Measurements from ENCODE around the gene MGRN1.
A peak's percentile ranks its signal among the peaks of the same experiment; 100 is the strongest.

MGRN1 gene

DNA sequence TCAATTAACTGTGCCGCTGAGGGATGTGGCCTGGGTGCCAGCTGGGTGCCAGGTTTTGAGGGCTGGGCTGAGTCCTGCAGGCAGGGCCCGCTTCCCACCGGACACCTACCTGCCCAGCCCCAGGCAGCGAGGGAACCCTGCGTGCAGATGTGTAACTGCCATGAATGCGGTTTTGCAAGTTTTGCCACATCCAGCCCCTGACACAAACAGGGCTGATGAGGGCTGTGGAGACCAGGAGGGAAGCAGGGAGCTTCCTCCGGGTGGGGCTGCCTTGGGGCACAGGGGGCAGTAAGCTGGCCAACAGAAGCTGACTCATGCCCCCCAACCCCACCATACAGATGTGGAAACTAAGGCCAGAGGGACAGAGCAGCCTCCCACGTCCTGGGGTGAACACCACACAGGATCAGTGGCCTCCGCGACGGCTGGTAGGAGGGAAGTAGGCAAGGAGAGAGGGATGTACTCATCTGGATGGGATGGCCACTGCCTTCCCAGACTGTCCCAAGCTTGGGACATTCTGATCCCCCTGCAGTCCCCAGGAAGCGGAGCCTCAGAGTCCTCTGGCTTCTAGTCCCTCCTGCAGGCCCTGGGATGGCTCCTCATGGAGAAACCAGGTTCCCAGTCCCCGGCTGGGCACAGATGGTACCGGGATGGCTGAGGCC is 11.5 kb upstream of the MGRN1 start:
- no peaks in the 10 kb centered on the region for H4K20me1 ChIP-seq (ENCODE audit: insufficient read depth, low read length)
- H3K9me2 ChIP-seq (replicated peaks; ENCODE audit: insufficient read depth, low read length): no peaks in the 10 kb centered on the region
- no peaks in the 10 kb centered on the region for H3K36me3 ChIP-seq (replicated peaks; ENCODE audit: insufficient read depth, low read length)
- TF ChIP-seq EZH2phosphoT487 (IDR thresholded peaks at IDR 0.05; ENCODE audit: low read length) (no peak), EZH2 (optimal IDR thresholded peaks at IDR 0.05; ENCODE audit: low read depth, low read length) (no peak)
- TF ChIP-seq, protein P1, sequence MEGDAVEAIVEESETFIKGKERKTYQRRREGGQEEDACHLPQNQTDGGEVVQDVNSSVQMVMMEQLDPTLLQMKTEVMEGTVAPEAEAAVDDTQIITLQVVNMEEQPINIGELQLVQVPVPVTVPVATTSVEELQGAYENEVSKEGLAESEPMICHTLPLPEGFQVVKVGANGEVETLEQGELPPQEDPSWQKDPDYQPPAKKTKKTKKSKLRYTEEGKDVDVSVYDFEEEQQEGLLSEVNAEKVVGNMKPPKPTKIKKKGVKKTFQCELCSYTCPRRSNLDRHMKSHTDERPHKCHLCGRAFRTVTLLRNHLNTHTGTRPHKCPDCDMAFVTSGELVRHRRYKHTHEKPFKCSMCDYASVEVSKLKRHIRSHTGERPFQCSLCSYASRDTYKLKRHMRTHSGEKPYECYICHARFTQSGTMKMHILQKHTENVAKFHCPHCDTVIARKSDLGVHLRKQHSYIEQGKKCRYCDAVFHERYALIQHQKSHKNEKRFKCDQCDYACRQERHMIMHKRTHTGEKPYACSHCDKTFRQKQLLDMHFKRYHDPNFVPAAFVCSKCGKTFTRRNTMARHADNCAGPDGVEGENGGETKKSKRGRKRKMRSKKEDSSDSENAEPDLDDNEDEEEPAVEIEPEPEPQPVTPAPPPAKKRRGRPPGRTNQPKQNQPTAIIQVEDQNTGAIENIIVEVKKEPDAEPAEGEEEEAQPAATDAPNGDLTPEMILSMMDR (IDR thresholded peaks at IDR 0.05; ENCODE audit: low read length): no peak
- no peaks in the 10 kb centered on the region for H3K27me3 ChIP-seq (replicated peaks; ENCODE audit: insufficient read depth, low read length)
- H3K4me1 ChIP-seq (ENCODE audit: low read length): peaks cover 18% of the 10 kb centered on the region
- peaks cover 27% of the 10 kb centered on the region for H3K79me2 ChIP-seq (ENCODE audit: low read length)
- H3K27ac ChIP-seq (ENCODE audit: low read length): no peak overlapping the region
- H3F3A ChIP-seq (ENCODE audit: insufficient read depth, low read length): peaks cover 17% of the 10 kb centered on the region; the same call in 1 of the 2 replicates
- H2AFZ ChIP-seq (ENCODE audit: low read length): no peak overlapping the region
- H3K9me3 ChIP-seq (replicated peaks; ENCODE audit: insufficient read depth, low read length): no peaks in the 10 kb centered on the region
- peak overlapping the region; percentile 96 for H3K4me2 ChIP-seq (ENCODE audit: low read depth, low read length)
- DNase-seq: no peak
- H3K4me3 ChIP-seq (ENCODE audit: low read length): peak overlapping the region; percentile 85
- peak overlapping the region; percentile 62; the same call in 1 of the 2 replicates for H3K9ac ChIP-seq (ENCODE audit: low read length)

DNA sequence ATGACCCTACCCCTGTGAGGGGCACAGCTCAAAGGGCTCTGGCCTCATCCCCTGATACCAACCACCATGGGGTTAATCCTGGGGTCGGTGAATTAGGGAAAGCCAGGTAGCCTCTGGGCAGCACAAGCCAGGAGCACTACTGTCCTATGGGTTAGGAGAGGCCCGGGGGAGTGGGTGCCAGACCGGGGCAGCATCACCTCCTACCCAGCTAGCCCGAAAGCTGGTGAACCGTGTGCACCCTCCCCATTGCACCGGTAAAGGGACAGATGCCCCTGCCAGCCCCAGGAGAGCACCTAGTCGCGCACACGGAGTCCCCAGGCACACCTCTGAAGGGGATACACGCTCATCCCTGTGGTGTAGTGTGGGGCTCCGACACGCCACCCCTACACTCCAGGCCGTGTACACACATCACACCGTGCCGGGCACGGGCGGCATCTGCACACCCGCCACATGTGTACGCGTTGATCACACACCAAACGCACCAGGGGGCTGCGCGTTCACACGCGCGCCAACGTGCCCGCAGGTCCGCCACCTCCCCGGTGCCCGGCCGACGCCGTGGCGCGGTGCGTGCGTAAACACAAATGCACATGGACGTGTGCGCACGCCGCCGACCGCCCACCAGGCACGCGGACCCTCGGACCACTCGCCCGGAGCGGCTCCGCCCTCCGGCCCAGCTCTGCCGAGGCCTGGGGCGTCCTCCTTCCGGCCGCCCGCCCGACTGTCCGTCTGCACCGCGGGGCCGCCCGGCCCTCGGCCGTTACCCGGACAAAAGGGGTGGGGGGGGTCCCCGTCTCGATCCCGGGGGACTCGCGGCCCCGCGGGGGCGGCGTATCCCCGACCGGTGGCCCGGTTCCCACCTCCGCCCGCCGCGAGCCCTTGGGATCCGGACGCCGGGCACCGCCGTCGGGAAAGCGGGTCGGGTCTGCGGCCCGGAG is 10.7 kb upstream of the MGRN1 start:
- peak overlapping the region; percentile 26; the same call in 1 of the 2 replicates for H2AFZ ChIP-seq (ENCODE audit: low read length)
- no peak for DNase-seq
- TF ChIP-seq, protein P1 (IDR thresholded peaks at IDR 0.05; ENCODE audit: low read length): no peak
- no peak for TF ChIP-seq EZH2phosphoT487 (IDR thresholded peaks at IDR 0.05; ENCODE audit: low read length)
- peaks cover 18% of the 10 kb centered on the region for H3K4me1 ChIP-seq (ENCODE audit: low read length)
- peaks cover 17% of the 10 kb centered on the region; the same call in 1 of the 2 replicates for H3F3A ChIP-seq (ENCODE audit: insufficient read depth, low read length)
- H3K4me2 ChIP-seq (ENCODE audit: low read depth, low read length): peak overlapping the region; percentile 96
- H3K79me2 ChIP-seq (ENCODE audit: low read length): peaks cover 27% of the 10 kb centered on the region
- H3K27ac ChIP-seq (ENCODE audit: low read length): no peak overlapping the region
- H3K4me3 ChIP-seq (ENCODE audit: low read length): peak overlapping the region; percentile 85
- H3K27me3 ChIP-seq (replicated peaks; ENCODE audit: insufficient read depth, low read length): no peaks in the 10 kb centered on the region
- H3K9me3 ChIP-seq (replicated peaks; ENCODE audit: insufficient read depth, low read length): no peaks in the 10 kb centered on the region
- peak overlapping the region; percentile 62 for H3K9ac ChIP-seq (ENCODE audit: low read length)
- no peaks in the 10 kb centered on the region for H4K20me1 ChIP-seq (ENCODE audit: insufficient read depth, low read length)
- H3K9me2 ChIP-seq (replicated peaks; ENCODE audit: insufficient read depth, low read length): no peaks in the 10 kb centered on the region
- no peaks in the 10 kb centered on the region for H3K36me3 ChIP-seq (replicated peaks; ENCODE audit: insufficient read depth, low read length)

DNA sequence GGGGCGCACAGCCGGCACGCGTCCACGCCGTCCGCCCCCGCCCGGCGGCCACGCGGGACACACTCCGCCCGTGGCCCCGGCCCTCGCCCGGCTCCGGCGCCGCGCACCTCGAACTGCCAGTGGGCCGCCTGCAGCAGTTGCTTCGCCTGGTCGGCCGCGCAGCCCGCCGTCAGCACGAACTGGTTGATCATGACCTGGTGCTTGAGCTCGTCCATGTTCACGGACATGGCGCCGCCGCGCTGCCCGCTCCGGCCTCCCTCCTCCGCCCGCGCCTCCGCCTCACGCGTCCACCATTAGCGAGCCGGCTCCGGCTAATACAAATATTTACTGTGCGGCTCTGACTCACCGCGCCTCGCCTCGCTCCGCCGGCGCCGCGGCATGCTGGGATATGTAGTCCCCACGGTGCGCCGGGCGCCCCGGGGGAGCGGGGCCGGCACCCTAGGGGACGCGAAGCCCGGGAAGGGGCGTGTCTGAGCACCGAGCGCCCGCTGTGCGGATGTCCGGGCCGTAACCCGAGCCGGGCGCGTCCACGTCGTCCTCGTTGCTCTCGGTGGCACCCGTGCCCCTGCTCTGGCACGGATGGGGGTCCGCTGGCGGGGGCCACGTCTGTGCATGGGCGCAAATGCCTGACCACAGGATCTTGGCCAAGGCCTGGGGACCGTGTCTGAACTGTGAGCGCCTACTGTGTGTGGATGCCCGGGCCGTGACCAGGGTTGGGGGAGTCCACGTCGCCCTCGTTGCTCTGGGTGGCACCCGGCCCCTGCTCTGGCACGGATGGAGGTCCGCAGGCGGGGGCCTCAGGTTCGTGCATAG is 9.8 kb upstream of the MGRN1 start, which contains the start of gene UBALD1:
UBALD1 (minus strand) TSS at position 318 of the 813 bp plus-strand sequence; CDS start at position 227, 91 bp downstream.
- Histone ChIP-seq H3K27ac (ENCODE audit: low read length) (peak within 1 kb of the TSS; percentile 76; the same call in 1 of the 2 replicates), H3K9ac (ENCODE audit: low read length) (peak within 1 kb of the TSS; percentile 62), H3K79me2 (ENCODE audit: low read length) (peaks cover 27% of the 10 kb centered on the region), H3K4me1 (ENCODE audit: low read length) (peaks cover 18% of the 10 kb centered on the region), H3K4me3 (ENCODE audit: low read length) (peak within 1 kb of the TSS; percentile 85), H3K4me2 (ENCODE audit: low read depth, low read length) (peak within 1 kb of the TSS; percentile 96), H3K9me2 (replicated peaks; ENCODE audit: insufficient read depth, low read length) (no peaks in the 10 kb centered on the region), H3K9me3 (replicated peaks; ENCODE audit: insufficient read depth, low read length) (no peaks in the 10 kb centered on the region), H2AFZ (ENCODE audit: low read length) (peak within 1 kb of the TSS; percentile 98), H3K27me3 (replicated peaks; ENCODE audit: insufficient read depth, low read length) (no peaks in the 10 kb centered on the region), H3K36me3 (replicated peaks; ENCODE audit: insufficient read depth, low read length) (no peaks in the 10 kb centered on the region), H4K20me1 (ENCODE audit: insufficient read depth, low read length) (no peaks in the 10 kb centered on the region), H3F3A (ENCODE audit: insufficient read depth, low read length) (peaks cover 17% of the 10 kb centered on the region; the same call in 1 of the 2 replicates)
- TF ChIP-seq, protein P1 (IDR thresholded peaks at IDR 0.05; ENCODE audit: low read length): no peak
- no peak for TF ChIP-seq EZH2 (optimal IDR thresholded peaks at IDR 0.05; ENCODE audit: low read depth, low read length)
- no peak for TF ChIP-seq EZH2phosphoT487 (IDR thresholded peaks at IDR 0.05; ENCODE audit: low read length)
- DNase-seq: peak; percentile 91

All from MM.1S (cell line).